Endothelial cell of umbilical vein (primary cell): Measurements from ENCODE around the gene MMAA. TPM values are rescaled to one million over a fixed set of nuclear protein-coding genes. Genes with fewer than 3 reads are reported as not detected.
"Not testable (repeated sequence)": the region's sequence is repeated elsewhere in the genome, so short reads cannot be mapped to it uniquely, and the experiment has no call there.

Experiments
- Bru-seq: library from RNA; stranded (reverse); fragments of 400-500 nt; gene quantifications from one replicate; lab custom pipeline; 2021; lab: Mats Ljungman, UMichigan
- BruChase-seq, 2 experiments: library from RNA; stranded (reverse); fragments of 400-500 nt; gene quantifications; one replicate each; lab custom pipeline; 2021; lab: Mats Ljungman, UMichigan
- BruUV-seq: library from RNA; stranded (reverse); fragments of 400-500 nt; replicated peaks from 2 replicates; lab custom pipeline; 2021; lab: Mats Ljungman, UMichigan
- CTCF ChIA-PET: fragments of 300-600, 350-600 bp; sonication (Branson Sonifier 250); formaldehyde crosslinking; loops from one replicate; lab custom pipeline; 2021; ENCODE audit warnings: antibody characterized with exemption, inconsistent platforms; lab: Charles Lee
- POLR2A ChIA-PET: fragments of 300-600, 350-600 bp; sonication (Branson Sonifier 250); formaldehyde crosslinking; loops from one replicate; lab custom pipeline; 2021; ENCODE audit warnings: antibody characterized with exemption, inconsistent platforms; lab: Charles Lee
- DNase-seq: peaks from one replicate; pipeline ENCODE4 v3.0.0-alpha.2; 2011; ENCODE audit warnings: low read depth, low spot score
- FAIRE-seq: peaks from 2 replicates; lab custom pipeline; 2011; peaks lifted over from hg19 to GRCh38; lab: Jason Lieb, UNC
- H2AFZ ChIP-seq: 2 replicates; pipeline ENCODE4 v1.6.0; 2012; ENCODE audit warnings: low read depth, low read length, control low read depth, inconsistent platforms
- H3K27ac ChIP-seq: 2 replicates; pipeline ENCODE4 v1.5.1; 2011; ENCODE audit warnings: low read depth, mild to moderate bottlenecking, control low read depth, low read length, moderate library complexity; ENCODE audit not compliant: insufficient read depth
- H3K27me3 ChIP-seq, 2 experiments: 2 replicates each; pipeline versions ENCODE4 v1.6.0 to v1.6.1; 2011; ENCODE audit warnings: low read length in 2 of 2, mixed read lengths in 1 of 2; ENCODE audit not compliant: control insufficient read depth in 2 of 2, insufficient read depth in 2 of 2
- H3K36me3 ChIP-seq, 2 experiments: 2 replicates in 1 of 2; 3 replicates in 1 of 2; pipeline ENCODE4 v1.5.1; 2011; ENCODE audit warnings: low read length in 2 of 2, mild to moderate bottlenecking in 1 of 2, moderate library complexity in 1 of 2; ENCODE audit not compliant: control insufficient read depth in 2 of 2, insufficient read depth in 2 of 2; ENCODE audit errors: extremely low read depth in 1 of 2
- H3K4me1 ChIP-seq: 3 replicates; pipeline ENCODE4 v1.5.1; 2011; ENCODE audit warnings: mild to moderate bottlenecking, low read length; ENCODE audit not compliant: control insufficient read depth, insufficient read depth; ENCODE audit errors: extremely low read depth
- H3K4me2 ChIP-seq: 2 replicates; pipeline ENCODE4 v1.6.1; 2011; ENCODE audit warnings: low read length, control low read depth, mixed read lengths; ENCODE audit not compliant: insufficient read depth
- H3K4me3 ChIP-seq, 3 experiments: fragments of 200-600 bp in 1 of 3; sonication (generic), shearing (Covaris generic) in 1 of 3; replicated peaks in 1 of 3; 2 replicates each; pipeline ENCODE4 v1.5.1; 2011 to 2016; ENCODE audit warnings: control low read depth in 3 of 3, low read length in 3 of 3, mild to moderate bottlenecking in 2 of 3, inconsistent platforms in 1 of 3, low read depth in 1 of 3, moderate library complexity in 1 of 3; ENCODE audit not compliant: insufficient read depth in 1 of 3
- H3K79me2 ChIP-seq: 2 replicates; pipeline ENCODE4 v1.6.0; 2012; ENCODE audit warnings: low read length, inconsistent platforms; ENCODE audit not compliant: control insufficient read depth, insufficient read depth
- H3K9ac ChIP-seq: replicated peaks from 2 replicates; pipeline ENCODE3; 2011; ENCODE audit warnings: low read length, control low read depth; ENCODE audit not compliant: insufficient read depth; ENCODE audit errors: extremely low read depth
- H3K9me1 ChIP-seq: replicated peaks from 3 replicates; pipeline ENCODE4 v1.6.0; 2011; ENCODE audit warnings: mild to moderate bottlenecking, low read length; ENCODE audit not compliant: control insufficient read depth, insufficient read depth; ENCODE audit errors: extremely low read depth
- H3K9me3 ChIP-seq: replicated peaks from 2 replicates; pipeline ENCODE4 v1.5.1; 2012; ENCODE audit warnings: low read length, inconsistent platforms; ENCODE audit not compliant: control insufficient read depth, insufficient read depth
- H4K20me1 ChIP-seq: replicated peaks from 2 replicates; pipeline ENCODE3; 2011; ENCODE audit warnings: mild to moderate bottlenecking, low read length; ENCODE audit not compliant: control insufficient read depth, insufficient read depth; ENCODE audit errors: extremely low read depth
- EZH2 ChIP-seq: IDR thresholded peaks from 2 replicates; pipeline ENCODE4 v1.6.1; 2012; ENCODE audit warnings: borderline replicate concordance, low read depth, mild to moderate bottlenecking, moderate library complexity, low read length, inconsistent platforms; ENCODE audit not compliant: severe bottlenecking
- FOS ChIP-seq: IDR thresholded peaks from 2 replicates; pipeline ENCODE4 v1.6.1; 2011; ENCODE audit warnings: mild to moderate bottlenecking, low read length, moderate library complexity, borderline replicate concordance; ENCODE audit not compliant: insufficient read depth
- GATA2 ChIP-seq: IDR thresholded peaks from 2 replicates; pipeline ENCODE4 v1.7.0; 2011; ENCODE audit warnings: low read depth, mild to moderate bottlenecking, moderate library complexity, mixed read lengths, low read length; ENCODE audit not compliant: insufficient read length, insufficient read depth
- JUN ChIP-seq: IDR thresholded peaks from 2 replicates; pipeline ENCODE4 v1.6.1; 2011; ENCODE audit warnings: borderline replicate concordance, low read depth; ENCODE audit not compliant: insufficient read length, insufficient read depth
- MYC ChIP-seq: IDR thresholded peaks from one replicate; pipeline ENCODE4 v1.6.1; 2011; ENCODE audit warnings: mild to moderate bottlenecking, low read depth, low read length
- POLR2A ChIP-seq: IDR thresholded peaks from 2 replicates; pipeline ENCODE4 v1.6.1; 2012; ENCODE audit warnings: low read depth, mild to moderate bottlenecking, control low read depth, low read length
- POLR2AphosphoS5 ChIP-seq: IDR thresholded peaks from 2 replicates; pipeline ENCODE4 v1.6.1; 2012; ENCODE audit warnings: low read depth, mild to moderate bottlenecking, control low read depth, low read length, moderate library complexity; ENCODE audit not compliant: insufficient read depth
- dilution Hi-C: fragments of 300-500 bp; cut with MboI; formaldehyde crosslinking; loops from one replicate; pipeline ENCODE4 v1.15.0; 2019; ENCODE audit warnings: low sequenced_read_pairs; ENCODE audit not compliant: extremely low pct_ligation_motif_present
- intact Hi-C: fragments of 100-400 bp; cut with micrococcal nuclease; formaldehyde crosslinking; loops from one replicate; pipeline ENCODE4 v1.10.0; 2022
- long read RNA-seq: library from polyadenylated mRNA; stranded (forward); transcript quantifications from one replicate; pipeline ENCODE4 v2.0.0, GENCODE V29; 2021
- polyA minus RNA-seq, 3 experiments: library from RNA; depleted of rRNA, polyadenylated mRNA; stranded (reverse); fragments of >200 nt; gene quantifications; 1 replicate in 1 of 3; 2 replicates in 2 of 3; pipeline ENCODE4 v1.2.3, GENCODE V29; 2011
- polyA plus RNA-seq, 4 experiments: library from polyadenylated mRNA; depleted of rRNA in 3 of 4; stranded (reverse) in 3 of 4; unstranded in 1 of 4; fragments of >200 nt; gene quantifications; 2 replicates each; pipeline versions ENCODE4 v1.2.1 to v1.2.3, GENCODE V29; 2011 to 2012; ENCODE audit warnings: missing spikeins in 1 of 4
- total RNA-seq: library from RNA; stranded (reverse); gene quantifications from 2 replicates; pipeline ENCODE4 v1.2.3, GENCODE V29; 2021
- TF ChIP-seq, protein P1 (sequence below), 2 donors: IDR thresholded peaks; 1 replicate in 1 of 2; 2 replicates in 1 of 2; pipeline ENCODE4 v1.5.1; 2011; ENCODE audit warnings: low read length in 2 of 2, mild to moderate bottlenecking in 2 of 2, moderate library complexity in 2 of 2, control low read depth in 1 of 2, inconsistent platforms in 1 of 2, low read depth in 1 of 2; ENCODE audit not compliant: insufficient read depth in 1 of 2; ENCODE audit errors: extremely low read depth in 1 of 2
- TF ChIP-seq, protein P2 (sequence below): IDR thresholded peaks from 2 replicates; pipeline ENCODE4 v1.6.1; 2011; ENCODE audit not compliant: insufficient read depth, insufficient read length

Gene MMAA
- 5.1 and 5.6 TPM in 2 replicates for total RNA-seq
- 1.3 and 2.2 TPM in 2 replicates for polyA plus RNA-seq
- polyA plus RNA-seq (2011; cell fraction: cytosol; rRNA removed): 3.1 and 3.2 TPM in 2 replicates
- 2.8 and 3.8 TPM in 2 replicates for polyA plus RNA-seq (2011; cell fraction: nucleus; rRNA removed)
- 5.1 and 7.3 TPM in 2 replicates for polyA plus RNA-seq (2012)
- polyA minus RNA-seq: 3.7 and 4.1 TPM in 2 replicates
- not detected for polyA minus RNA-seq (2011; cell fraction: cytosol; rRNA and poly(A)+ RNA removed)
- polyA minus RNA-seq (2011; cell fraction: nucleus; rRNA and poly(A)+ RNA removed): 2.5 and 3.5 TPM in 2 replicates
- Bru-seq, nascent RNA: percentile 50 among the genes with signal in this experiment
- percentile 39 among the genes with signal in this experiment for BruChase-seq, experiment 1, labeled RNA remaining after a 6-hour chase
- percentile 41 among the genes with signal in this experiment for BruChase-seq, experiment 2, labeled RNA remaining after a 2-hour chase
- long read RNA-seq, full-length matches to known transcripts: 5 of 9 reads
- long read RNA-seq, partial matches to known transcripts: 3 of 9 reads
- long read RNA-seq, other reads (novel, unspliced or antisense): 1 of 9 reads

DNA sequence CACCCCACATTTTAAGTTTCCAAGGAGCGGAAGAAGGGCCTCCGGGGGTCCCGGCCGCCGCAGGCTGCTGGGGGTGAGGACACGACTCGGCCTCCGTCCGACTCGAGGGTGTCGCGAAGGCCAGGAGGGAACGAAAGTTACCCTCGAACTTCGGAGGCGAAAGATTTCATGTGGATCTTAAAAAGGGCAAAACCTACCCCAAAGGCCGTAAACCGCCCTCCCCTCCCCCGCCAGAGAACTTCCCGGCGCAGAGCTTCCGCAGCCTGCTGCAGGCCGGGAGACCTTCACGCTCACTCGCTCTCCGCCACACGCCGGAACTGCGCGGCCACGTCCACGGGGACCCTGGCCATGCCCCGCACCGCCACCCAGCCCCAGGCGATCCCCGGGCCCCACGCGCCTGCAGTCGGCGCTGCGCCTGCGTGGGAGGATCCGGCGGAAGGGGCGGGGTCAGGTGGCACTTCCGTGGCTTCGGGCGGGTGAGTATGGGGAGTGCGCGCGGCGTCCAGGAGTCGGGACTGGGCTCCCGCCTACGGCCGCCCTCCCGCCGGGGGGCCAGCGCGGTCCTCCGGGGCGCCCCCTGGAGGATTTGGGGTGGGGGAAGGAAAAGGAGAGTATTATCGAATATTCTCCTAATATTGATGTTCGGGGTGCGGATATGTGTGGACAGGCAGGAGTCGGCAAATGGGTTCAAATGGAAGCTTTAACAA is at the start of gene MMAA:
Gene MMAA (plus strand): TSS at position 454 of the 707 bp plus-strand sequence. CDS start 19,755 bp downstream, outside the sequence.
- H3K9ac ChIP-seq: peak within 1 kb of the TSS; percentile 98
- H3K9me1 ChIP-seq: no peaks in the 10 kb centered on the region
- H2AFZ ChIP-seq: peak within 1 kb of the TSS; percentile 85
- H3K27ac ChIP-seq: peak within 1 kb of the TSS; percentile 98
- peak within 1 kb of the TSS; percentile 98 for H3K4me2 ChIP-seq
- no peaks in the 10 kb centered on the region for H3K9me3 ChIP-seq
- peak; percentile 59 for FAIRE-seq
- H3K36me3 ChIP-seq: no peaks in the 10 kb centered on the region
- no peak for TF ChIP-seq GATA2
- TF ChIP-seq, protein P1, sequence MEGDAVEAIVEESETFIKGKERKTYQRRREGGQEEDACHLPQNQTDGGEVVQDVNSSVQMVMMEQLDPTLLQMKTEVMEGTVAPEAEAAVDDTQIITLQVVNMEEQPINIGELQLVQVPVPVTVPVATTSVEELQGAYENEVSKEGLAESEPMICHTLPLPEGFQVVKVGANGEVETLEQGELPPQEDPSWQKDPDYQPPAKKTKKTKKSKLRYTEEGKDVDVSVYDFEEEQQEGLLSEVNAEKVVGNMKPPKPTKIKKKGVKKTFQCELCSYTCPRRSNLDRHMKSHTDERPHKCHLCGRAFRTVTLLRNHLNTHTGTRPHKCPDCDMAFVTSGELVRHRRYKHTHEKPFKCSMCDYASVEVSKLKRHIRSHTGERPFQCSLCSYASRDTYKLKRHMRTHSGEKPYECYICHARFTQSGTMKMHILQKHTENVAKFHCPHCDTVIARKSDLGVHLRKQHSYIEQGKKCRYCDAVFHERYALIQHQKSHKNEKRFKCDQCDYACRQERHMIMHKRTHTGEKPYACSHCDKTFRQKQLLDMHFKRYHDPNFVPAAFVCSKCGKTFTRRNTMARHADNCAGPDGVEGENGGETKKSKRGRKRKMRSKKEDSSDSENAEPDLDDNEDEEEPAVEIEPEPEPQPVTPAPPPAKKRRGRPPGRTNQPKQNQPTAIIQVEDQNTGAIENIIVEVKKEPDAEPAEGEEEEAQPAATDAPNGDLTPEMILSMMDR (IDR thresholded peaks at IDR 0.05; ENCODE audit: extremely low read depth in 1 of 2, insufficient read depth in 1 of 2, low read depth in 1 of 2, low read length in 2 of 2): peak; percentile 65 to 72
- no peak for TF ChIP-seq EZH2
- no peak for TF ChIP-seq FOS
- peak; percentile 97 for TF ChIP-seq POLR2AphosphoS5
- peak; percentile 39 for TF ChIP-seq MYC
- TF ChIP-seq, protein P2, sequence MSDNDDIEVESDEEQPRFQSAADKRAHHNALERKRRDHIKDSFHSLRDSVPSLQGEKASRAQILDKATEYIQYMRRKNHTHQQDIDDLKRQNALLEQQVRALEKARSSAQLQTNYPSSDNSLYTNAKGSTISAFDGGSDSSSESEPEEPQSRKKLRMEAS: peak; percentile 67
- peak; percentile 85 for TF ChIP-seq POLR2A
- TF ChIP-seq JUN: no peak
- no peaks in the 10 kb centered on the region for H4K20me1 ChIP-seq
- ChIA-PET CTCF (interaction anchor here (1.1 to 6.5 kb wide), 5 partner anchors 9 to 401 kb away, joined by 3 to 197 read pairs (median 3); no protein-coding TSS in a partner anchor), POLR2A (no interaction called here)
- no peaks in the 10 kb centered on the region for H3K27me3 ChIP-seq
- intact Hi-C loops (loop anchor here (1.0 to 5.0 kb wide), 9 partner anchors 115 to 1442 kb away; partner anchors contain the start of gene OTUD4), dilution Hi-C loops (no loop called here)
- TSS peak; percentile 76 for BruUV-seq
- peak; percentile 89 for DNase-seq
- no peaks in the 10 kb centered on the region for H3K79me2 ChIP-seq
- peak within 1 kb of the TSS; percentile 87 to 98 (median 91) for H3K4me3 ChIP-seq
- H3K4me1 ChIP-seq: peaks cover 21% of the 10 kb centered on the region

DNA sequence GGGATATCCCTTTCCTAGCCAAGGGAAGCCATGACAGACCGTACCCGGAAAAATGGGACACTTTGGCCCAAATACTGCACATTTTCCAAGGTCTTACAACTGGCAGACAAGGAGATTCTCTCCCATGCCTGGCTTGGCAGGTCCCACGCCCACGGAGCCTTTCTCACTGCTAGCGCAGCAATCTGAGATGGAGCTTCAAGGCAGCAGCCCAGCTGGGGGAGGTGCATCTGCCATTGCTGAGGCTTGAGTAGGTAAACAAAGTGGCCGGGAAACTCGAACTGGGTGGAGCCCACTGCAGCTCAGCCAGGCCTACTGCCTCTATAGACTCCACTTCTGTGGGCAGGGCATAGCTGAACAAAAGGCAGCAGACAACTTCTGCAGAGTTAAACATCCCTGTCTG is 44.6 kb upstream of the MMAA start:
- H3K4me3 ChIP-seq, intact Hi-C loops, H3K27ac ChIP-seq, H3K4me1 ChIP-seq, dilution Hi-C loops, H4K20me1 ChIP-seq, H3K9me1 ChIP-seq, H3K4me2 ChIP-seq, POLR2A ChIA-PET, FAIRE-seq, H2AFZ ChIP-seq, H3K79me2 ChIP-seq, H3K36me3 ChIP-seq, BruUV-seq, H3K27me3 ChIP-seq, H3K9me3 ChIP-seq, DNase-seq, H3K9ac ChIP-seq: not testable (repeated sequence)
- CTCF ChIA-PET: interaction anchor here (1.7 to 1.9 kb wide), 2 partner anchors 42 to 341 kb away, joined by 4 read pairs; no protein-coding TSS in a partner anchor
